ENCODE data around the gene CLEC4E.
A peak's percentile ranks its signal among the peaks of the same experiment; 100 is the strongest.

The CLEC4E gene

GRCh38 chr12:8562310-8562709, 21.6 kb upstream of the CLEC4E start:
- Histone ChIP-seq H3K79me2 (ENCODE audit: low read length) (no peaks in the 10 kb centered on the region), H3K4me3 (ENCODE audit: low read length) (no peak overlapping the region), H3K9me2 (replicated peaks; ENCODE audit: insufficient read depth, low read length) (no peaks in the 10 kb centered on the region), H3K9ac (ENCODE audit: low read length) (no peak overlapping the region), H3K36me3 (replicated peaks; ENCODE audit: insufficient read depth, low read length) (no peaks in the 10 kb centered on the region), H3K4me2 (ENCODE audit: low read depth, low read length) (no peak overlapping the region), H3K9me3 (replicated peaks; ENCODE audit: insufficient read depth, low read length) (no peaks in the 10 kb centered on the region), H4K20me1 (ENCODE audit: insufficient read depth, low read length) (no peaks in the 10 kb centered on the region), H3K27ac (ENCODE audit: low read length) (no peak overlapping the region), H3F3A (ENCODE audit: insufficient read depth, low read length) (no peaks in the 10 kb centered on the region), H3K27me3 (replicated peaks; ENCODE audit: insufficient read depth, low read length) (no peaks in the 10 kb centered on the region), H3K4me1 (ENCODE audit: low read length) (no peaks in the 10 kb centered on the region), H2AFZ (ENCODE audit: low read length) (no peak overlapping the region)
- TF ChIP-seq EZH2 (optimal IDR thresholded peaks at IDR 0.05; ENCODE audit: low read depth, low read length) = no peak
- TF ChIP-seq EZH2phosphoT487 (IDR thresholded peaks at IDR 0.05; ENCODE audit: low read length) = no peak
- peak; percentile 47 for TF ChIP-seq CTCF (IDR thresholded peaks at IDR 0.05; ENCODE audit: low read length)
- peak; percentile 50 for DNase-seq

GRCh38 chr12:8561011-8561410, 20.3 kb upstream of the CLEC4E start:
- no peaks in the 10 kb centered on the region for H3K79me2 ChIP-seq (ENCODE audit: low read length)
- no peaks in the 10 kb centered on the region for H3F3A ChIP-seq (ENCODE audit: insufficient read depth, low read length)
- DNase-seq = no peak
- H3K9me3 ChIP-seq (replicated peaks; ENCODE audit: insufficient read depth, low read length) = no peaks in the 10 kb centered on the region
- no peak overlapping the region for H3K9ac ChIP-seq (ENCODE audit: low read length)
- no peak overlapping the region for H3K27ac ChIP-seq (ENCODE audit: low read length)
- no peak overlapping the region for H3K4me2 ChIP-seq (ENCODE audit: low read depth, low read length)
- H3K4me1 ChIP-seq (ENCODE audit: low read length) = no peaks in the 10 kb centered on the region
- no peaks in the 10 kb centered on the region for H3K27me3 ChIP-seq (replicated peaks; ENCODE audit: insufficient read depth, low read length)
- TF ChIP-seq CTCF (IDR thresholded peaks at IDR 0.05; ENCODE audit: low read length) = no peak
- TF ChIP-seq EZH2 (optimal IDR thresholded peaks at IDR 0.05; ENCODE audit: low read depth, low read length) = no peak
- TF ChIP-seq EZH2phosphoT487 (IDR thresholded peaks at IDR 0.05; ENCODE audit: low read length) = no peak
- no peak overlapping the region for H3K4me3 ChIP-seq (ENCODE audit: low read length)
- no peaks in the 10 kb centered on the region for H3K9me2 ChIP-seq (replicated peaks; ENCODE audit: insufficient read depth, low read length)
- H2AFZ ChIP-seq (ENCODE audit: low read length) = no peak overlapping the region
- H3K36me3 ChIP-seq (replicated peaks; ENCODE audit: insufficient read depth, low read length) = no peaks in the 10 kb centered on the region
- H4K20me1 ChIP-seq (ENCODE audit: insufficient read depth, low read length) = no peaks in the 10 kb centered on the region

DNA sequence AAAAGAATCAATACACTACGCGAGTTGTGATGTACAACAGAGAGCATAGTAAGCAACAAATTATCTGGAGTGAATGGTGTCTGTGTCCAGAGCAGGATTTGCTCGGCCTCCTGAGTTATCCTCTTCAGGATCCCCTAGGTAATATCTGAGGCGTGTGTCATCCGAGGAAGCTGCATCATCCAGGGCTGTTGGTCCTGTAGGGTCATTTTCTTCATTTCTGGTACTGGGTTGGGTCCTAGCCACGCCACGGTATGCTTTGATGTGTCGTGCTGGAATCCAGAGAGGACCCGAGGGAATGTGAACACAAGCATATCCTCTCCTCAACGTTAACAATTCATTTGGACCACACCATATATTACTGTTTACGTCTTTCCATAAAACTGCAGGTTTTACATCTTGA, 19.0 kb upstream of the CLEC4E start:
- Histone ChIP-seq H3K4me1 (ENCODE audit: low read length) (no peaks in the 10 kb centered on the region), H4K20me1 (ENCODE audit: insufficient read depth, low read length) (no peaks in the 10 kb centered on the region), H3K4me2 (ENCODE audit: low read depth, low read length) (no peak overlapping the region), H3K27me3 (replicated peaks; ENCODE audit: insufficient read depth, low read length) (no peaks in the 10 kb centered on the region), H3K79me2 (ENCODE audit: low read length) (no peaks in the 10 kb centered on the region), H3F3A (ENCODE audit: insufficient read depth, low read length) (no peaks in the 10 kb centered on the region), H3K9ac (ENCODE audit: low read length) (no peak overlapping the region), H3K36me3 (replicated peaks; ENCODE audit: insufficient read depth, low read length) (no peaks in the 10 kb centered on the region), H2AFZ (ENCODE audit: low read length) (no peak overlapping the region), H3K9me3 (replicated peaks; ENCODE audit: insufficient read depth, low read length) (no peaks in the 10 kb centered on the region), H3K4me3 (ENCODE audit: low read length) (no peak overlapping the region), H3K27ac (ENCODE audit: low read length) (no peak overlapping the region), H3K9me2 (replicated peaks; ENCODE audit: insufficient read depth, low read length) (no peaks in the 10 kb centered on the region)
- no peak for TF ChIP-seq EZH2 (optimal IDR thresholded peaks at IDR 0.05; ENCODE audit: low read depth, low read length)
- TF ChIP-seq CTCF (IDR thresholded peaks at IDR 0.05; ENCODE audit: low read length) = no peak
- no peak for TF ChIP-seq EZH2phosphoT487 (IDR thresholded peaks at IDR 0.05; ENCODE audit: low read length)
- DNase-seq = no peak

Data from MM.1S (cell line).